ENCODE results near the gene IL1R2. TPM values are rescaled to one million over a fixed set of nuclear protein-coding genes. Genes with fewer than 3 reads are reported as not detected.

IL1R2 gene
- total and polyA plus RNA-seq, 2 of the 13 experiments (the other 11 are each of a cell fraction or from before 2014, with no cell fraction given) = 3.6 to 7.3 TPM

- TF ChIP-seq PRDM15 (CRISPR knock-in tag; IDR thresholded peaks at IDR 0.05) (peak; percentile 99), POLR2AphosphoS5 (IDR thresholded peaks at IDR 0.05; ENCODE audit: low read depth, low read length) (no peak), STAG1 (CRISPR knock-in tag; IDR thresholded peaks at IDR 0.05) (peak; percentile 20), ZNF629 (CRISPR knock-in tag; conservative IDR thresholded peaks at IDR 0.05) (peak; percentile 27; the same call in 1 of the 2 replicates), ARID2 (CRISPR knock-in tag; IDR thresholded peaks at IDR 0.05; ENCODE audit: borderline replicate concordance) (peak; percentile 76; the same call in 1 of the 2 replicates), STAT5B (CRISPR knock-in tag; IDR thresholded peaks at IDR 0.05) (no peak), ZNF503 (CRISPR knock-in tag; IDR thresholded peaks at IDR 0.05) (peak; percentile 35; the same call in 1 of the 2 replicates), HES4 (CRISPR knock-in tag; IDR thresholded peaks at IDR 0.05; ENCODE audit: borderline replicate concordance) (no peak), HOXD1 (CRISPR knock-in tag; IDR thresholded peaks at IDR 0.05) (0 out of 2 replicates have a peak, but pooled peaks have one; percentile 19), DR1 (CRISPR knock-in tag; IDR thresholded peaks at IDR 0.05) (no peak), FOXO4 (CRISPR knock-in tag; conservative IDR thresholded peaks at IDR 0.05) (no peak), CBFB (CRISPR knock-in tag; IDR thresholded peaks at IDR 0.05) (no peak; the same call in 1 of the 2 replicates), AHR (CRISPR knock-in tag; IDR thresholded peaks at IDR 0.05) (no peak), ZFP1 (CRISPR knock-in tag; IDR thresholded peaks at IDR 0.05) (0 out of 2 replicates have a peak, but pooled peaks have one; percentile 30), ATAD3A (CRISPR knock-in tag; IDR thresholded peaks at IDR 0.05) (no peak), ZNF180 (CRISPR knock-in tag; IDR thresholded peaks at IDR 0.05; ENCODE audit: borderline replicate concordance, low read depth) (no peak), PAX8 (CRISPR knock-in tag; IDR thresholded peaks at IDR 0.05; ENCODE audit: borderline replicate concordance) (no peak), NR2C2 (CRISPR knock-in tag; IDR thresholded peaks at IDR 0.05; ENCODE audit: borderline replicate concordance) (no peak; the same call in 1 of the 2 replicates), ZNF775 (CRISPR knock-in tag; IDR thresholded peaks at IDR 0.05; ENCODE audit: borderline replicate concordance) (no peak), ZBTB39 (CRISPR knock-in tag; IDR thresholded peaks at IDR 0.05) (no peak)
These were observed 73.2 kb downstream of the IL1R2 start (continued) for GRCh38 chr2:102064679-102065674.
